ENCODE results near the gene RNF34.
A peak's percentile ranks its signal among the peaks of the same experiment; 100 is the strongest.

RNF34 gene

DNA sequence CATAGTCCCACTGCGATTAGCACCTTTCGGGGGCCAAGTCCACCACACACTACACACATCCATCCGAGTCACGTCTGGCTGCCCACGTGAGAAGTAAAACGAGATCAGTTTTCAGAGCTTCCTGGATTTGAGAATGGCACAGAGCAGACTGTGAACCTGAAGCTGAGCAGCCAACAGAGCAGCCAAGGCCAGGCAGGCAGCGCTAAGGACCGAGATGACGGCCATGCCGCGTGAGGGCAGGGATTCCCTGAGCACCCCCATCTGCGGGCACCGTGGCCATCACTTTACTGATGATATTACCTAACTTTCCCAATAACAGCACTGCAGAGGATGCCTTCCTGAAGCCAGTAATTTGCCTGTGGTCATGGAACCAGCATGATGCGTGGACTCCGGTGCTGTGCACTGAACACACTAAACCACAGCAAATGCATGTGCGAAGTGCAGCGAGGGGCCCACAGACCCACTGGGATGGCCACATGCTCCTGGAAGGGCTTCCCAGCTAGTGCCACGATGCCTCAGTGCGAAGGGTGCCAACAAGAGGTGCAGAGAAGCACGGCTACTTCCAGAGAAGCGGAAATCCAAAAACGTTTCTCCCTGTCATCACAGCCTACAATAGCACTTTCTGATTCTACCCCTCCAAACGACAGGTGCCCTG is 56.0 kb downstream of the RNF34 start:
- no peak overlapping the region for H3K18ac ChIP-seq (ENCODE audit: low read length)
- no peak overlapping the region for H4K5ac ChIP-seq (ENCODE audit: low read length)
- no CpG with 5 or more reads among the region's 23 CpGs for WGBS (ENCODE audit: extremely low coverage, insufficient coverage, low lambda C conversion rate)
- no peak overlapping the region for H2AK5ac ChIP-seq (ENCODE audit: low read length)
- H3K79me2 ChIP-seq (ENCODE audit: control insufficient read depth, insufficient read depth, low read length): peaks cover 39% of the 10 kb centered on the region
- no peak overlapping the region for H3K56ac ChIP-seq (ENCODE audit: low read length)
- H3K4me2 ChIP-seq (ENCODE audit: low read length): no peak overlapping the region
- no peak for DNase-seq
- H3K4me1 ChIP-seq (ENCODE audit: control insufficient read depth, low read depth, low read length): no peaks in the 10 kb centered on the region
- no peak overlapping the region for H3K27ac ChIP-seq (ENCODE audit: low read depth, low read length)
- H4K8ac ChIP-seq (ENCODE audit: low read depth, low read length): no peak overlapping the region
- H2BK120ac ChIP-seq (ENCODE audit: low read depth, low read length): no peak overlapping the region
- H3K23ac ChIP-seq (ENCODE audit: low read length): peak overlapping the region; percentile 92
- H2BK15ac ChIP-seq (replicated peaks; ENCODE audit: low read depth): no peak overlapping the region
- H3K36me3 ChIP-seq (ENCODE audit: control insufficient read depth, insufficient read depth, low read length): no peaks in the 10 kb centered on the region
- H3K4ac ChIP-seq (ENCODE audit: low read depth, low read length): no peak overlapping the region
- no peak overlapping the region for H3K4me3 ChIP-seq (ENCODE audit: low read length)
- H3K27me3 ChIP-seq (ENCODE audit: insufficient read depth, low read length, poor library complexity): no peaks in the 10 kb centered on the region
- H2BK5ac ChIP-seq (ENCODE audit: low read length): no peak overlapping the region
- peaks cover 24% of the 10 kb centered on the region for H3K79me1 ChIP-seq (ENCODE audit: low read length)
- no peak overlapping the region for H3K9ac ChIP-seq (ENCODE audit: low read length)

DNA sequence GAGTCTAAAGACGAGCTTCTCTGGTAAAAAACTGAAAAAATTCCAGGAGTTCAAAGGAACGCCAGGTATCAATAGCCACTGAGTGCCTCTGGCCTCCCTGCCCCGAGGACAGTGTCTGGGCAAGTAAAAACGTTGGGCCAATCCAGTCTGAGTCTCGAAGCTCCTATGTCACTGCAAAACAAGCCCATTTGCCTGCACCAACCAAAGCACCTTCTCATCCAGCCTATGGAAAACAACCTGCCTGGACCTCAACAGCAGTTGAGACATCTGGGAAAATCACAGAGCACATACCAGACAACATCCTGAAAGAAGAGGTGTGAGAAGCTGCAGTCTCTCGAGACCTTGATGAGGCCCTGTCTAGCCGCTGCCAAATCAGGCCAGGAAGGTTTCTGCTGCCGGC is 56.6 kb downstream of the RNF34 start:
- Histone ChIP-seq H2AK5ac (ENCODE audit: low read length) (no peak overlapping the region), H2BK5ac (ENCODE audit: low read length) (no peak overlapping the region), H4K8ac (ENCODE audit: low read depth, low read length) (no peak overlapping the region), H3K4ac (ENCODE audit: low read depth, low read length) (no peak overlapping the region), H2BK120ac (ENCODE audit: low read depth, low read length) (no peak overlapping the region), H3K4me3 (ENCODE audit: low read length) (no peak overlapping the region), H3K18ac (ENCODE audit: low read length) (no peak overlapping the region), H3K27ac (ENCODE audit: low read depth, low read length) (no peak overlapping the region), H3K36me3 (ENCODE audit: control insufficient read depth, insufficient read depth, low read length) (no peaks in the 10 kb centered on the region), H3K56ac (ENCODE audit: low read length) (no peak overlapping the region), H3K23ac (ENCODE audit: low read length) (no peak overlapping the region), H3K27me3 (ENCODE audit: insufficient read depth, low read length, poor library complexity) (no peaks in the 10 kb centered on the region), H3K4me2 (ENCODE audit: low read length) (no peak overlapping the region), H3K79me2 (ENCODE audit: control insufficient read depth, insufficient read depth, low read length) (peaks cover 45% of the 10 kb centered on the region), H3K4me1 (ENCODE audit: control insufficient read depth, low read depth, low read length) (no peaks in the 10 kb centered on the region), H3K79me1 (ENCODE audit: low read length) (peaks cover 28% of the 10 kb centered on the region), H2BK15ac (replicated peaks; ENCODE audit: low read depth) (no peak overlapping the region), H4K5ac (ENCODE audit: low read length) (no peak overlapping the region), H3K9ac (ENCODE audit: low read length) (no peak overlapping the region)
- peak; percentile 82 for DNase-seq
- no CpG with 5 or more reads among the region's 8 CpGs for WGBS (ENCODE audit: extremely low coverage, insufficient coverage, low lambda C conversion rate)

DNA sequence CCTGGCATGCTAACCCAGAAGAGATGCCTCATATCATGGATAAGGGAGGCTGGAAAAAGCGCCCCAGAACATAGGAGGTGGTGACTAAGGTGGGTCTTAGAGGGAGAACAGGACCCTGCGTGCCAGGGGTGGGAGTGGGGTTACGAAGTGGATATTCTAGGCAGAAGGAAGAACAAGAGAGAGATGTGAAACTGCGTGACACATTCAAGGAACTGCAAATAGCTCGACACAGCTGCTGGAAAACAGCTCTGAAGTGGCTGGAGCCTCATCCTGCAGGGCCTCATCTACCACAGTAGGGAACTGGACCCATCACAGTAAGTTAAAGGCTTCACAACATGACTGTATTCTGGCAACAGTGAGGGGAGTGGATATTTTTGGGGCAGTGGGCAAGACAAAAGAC is 61.1 kb downstream of the RNF34 start:
- DNase-seq: no peak
- H3K23ac ChIP-seq (ENCODE audit: low read length): no peak overlapping the region
- H3K9ac ChIP-seq (ENCODE audit: low read length): no peak overlapping the region
- H3K4me2 ChIP-seq (ENCODE audit: low read length): no peak overlapping the region
- H4K8ac ChIP-seq (ENCODE audit: low read depth, low read length): no peak overlapping the region
- no peaks in the 10 kb centered on the region for H3K27me3 ChIP-seq (ENCODE audit: insufficient read depth, low read length, poor library complexity)
- H3K56ac ChIP-seq (ENCODE audit: low read length): no peak overlapping the region
- H3K79me1 ChIP-seq (ENCODE audit: low read length): peaks cover 34% of the 10 kb centered on the region
- H3K4ac ChIP-seq (ENCODE audit: low read depth, low read length): no peak overlapping the region
- H3K18ac ChIP-seq (ENCODE audit: low read length): no peak overlapping the region
- H2BK15ac ChIP-seq (replicated peaks; ENCODE audit: low read depth): no peak overlapping the region
- H3K27ac ChIP-seq (ENCODE audit: low read depth, low read length): no peak overlapping the region
- H2AK5ac ChIP-seq (ENCODE audit: low read length): no peak overlapping the region
- no peak overlapping the region for H2BK120ac ChIP-seq (ENCODE audit: low read depth, low read length)
- peaks cover 5% of the 10 kb centered on the region for H3K4me1 ChIP-seq (ENCODE audit: control insufficient read depth, low read depth, low read length)
- H3K4me3 ChIP-seq (ENCODE audit: low read length): no peak overlapping the region
- H4K5ac ChIP-seq (ENCODE audit: low read length): no peak overlapping the region
- peaks cover 56% of the 10 kb centered on the region for H3K79me2 ChIP-seq (ENCODE audit: control insufficient read depth, insufficient read depth, low read length)
- no peaks in the 10 kb centered on the region for H3K36me3 ChIP-seq (ENCODE audit: control insufficient read depth, insufficient read depth, low read length)
- no CpG with 5 or more reads among the region's 5 CpGs for WGBS (ENCODE audit: extremely low coverage, insufficient coverage, low lambda C conversion rate)
- H2BK5ac ChIP-seq (ENCODE audit: low read length): no peak overlapping the region

DNA sequence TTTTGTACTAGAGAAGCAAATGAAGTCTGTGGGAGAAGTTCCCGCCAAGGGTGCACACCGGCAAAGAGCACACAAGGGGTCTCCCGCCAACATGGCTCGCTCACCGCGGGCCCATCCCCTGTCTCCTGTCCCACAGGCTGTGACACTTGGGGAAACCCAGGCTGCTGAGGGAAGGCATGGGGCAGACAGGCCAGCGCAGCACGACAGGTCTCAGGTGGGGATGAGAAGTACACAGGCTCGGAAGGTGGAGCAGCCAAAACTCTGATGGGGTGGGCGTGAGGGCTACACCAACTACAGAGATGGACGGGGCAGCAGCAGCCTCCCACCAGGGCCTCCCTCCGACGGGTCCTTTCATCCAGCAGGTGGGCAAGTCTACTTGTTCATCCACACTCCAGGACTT is 64.4 kb downstream of the RNF34 start:
- no peaks in the 10 kb centered on the region for H3K36me3 ChIP-seq (ENCODE audit: control insufficient read depth, insufficient read depth, low read length)
- H3K4me3 ChIP-seq (ENCODE audit: low read length): no peak overlapping the region
- H2AK5ac ChIP-seq (ENCODE audit: low read length): no peak overlapping the region
- no peak overlapping the region for H3K23ac ChIP-seq (ENCODE audit: low read length)
- no peak for DNase-seq
- no peak overlapping the region for H3K18ac ChIP-seq (ENCODE audit: low read length)
- H2BK15ac ChIP-seq (replicated peaks; ENCODE audit: low read depth): no peak overlapping the region
- no peaks in the 10 kb centered on the region for H3K27me3 ChIP-seq (ENCODE audit: insufficient read depth, low read length, poor library complexity)
- H3K56ac ChIP-seq (ENCODE audit: low read length): no peak overlapping the region
- peaks cover 42% of the 10 kb centered on the region for H3K79me2 ChIP-seq (ENCODE audit: control insufficient read depth, insufficient read depth, low read length)
- H4K5ac ChIP-seq (ENCODE audit: low read length): no peak overlapping the region
- WGBS (ENCODE audit: extremely low coverage, insufficient coverage, low lambda C conversion rate): no CpG with 5 or more reads among the region's 13 CpGs
- no peak overlapping the region for H4K8ac ChIP-seq (ENCODE audit: low read depth, low read length)
- no peak overlapping the region for H3K9ac ChIP-seq (ENCODE audit: low read length)
- H2BK5ac ChIP-seq (ENCODE audit: low read length): no peak overlapping the region
- no peak overlapping the region for H3K4ac ChIP-seq (ENCODE audit: low read depth, low read length)
- peaks cover 26% of the 10 kb centered on the region for H3K79me1 ChIP-seq (ENCODE audit: low read length)
- no peak overlapping the region for H2BK120ac ChIP-seq (ENCODE audit: low read depth, low read length)
- peaks cover 7% of the 10 kb centered on the region for H3K4me1 ChIP-seq (ENCODE audit: control insufficient read depth, low read depth, low read length)
- H3K27ac ChIP-seq (ENCODE audit: low read depth, low read length): no peak overlapping the region
- H3K4me2 ChIP-seq (ENCODE audit: low read length): no peak overlapping the region

DNA sequence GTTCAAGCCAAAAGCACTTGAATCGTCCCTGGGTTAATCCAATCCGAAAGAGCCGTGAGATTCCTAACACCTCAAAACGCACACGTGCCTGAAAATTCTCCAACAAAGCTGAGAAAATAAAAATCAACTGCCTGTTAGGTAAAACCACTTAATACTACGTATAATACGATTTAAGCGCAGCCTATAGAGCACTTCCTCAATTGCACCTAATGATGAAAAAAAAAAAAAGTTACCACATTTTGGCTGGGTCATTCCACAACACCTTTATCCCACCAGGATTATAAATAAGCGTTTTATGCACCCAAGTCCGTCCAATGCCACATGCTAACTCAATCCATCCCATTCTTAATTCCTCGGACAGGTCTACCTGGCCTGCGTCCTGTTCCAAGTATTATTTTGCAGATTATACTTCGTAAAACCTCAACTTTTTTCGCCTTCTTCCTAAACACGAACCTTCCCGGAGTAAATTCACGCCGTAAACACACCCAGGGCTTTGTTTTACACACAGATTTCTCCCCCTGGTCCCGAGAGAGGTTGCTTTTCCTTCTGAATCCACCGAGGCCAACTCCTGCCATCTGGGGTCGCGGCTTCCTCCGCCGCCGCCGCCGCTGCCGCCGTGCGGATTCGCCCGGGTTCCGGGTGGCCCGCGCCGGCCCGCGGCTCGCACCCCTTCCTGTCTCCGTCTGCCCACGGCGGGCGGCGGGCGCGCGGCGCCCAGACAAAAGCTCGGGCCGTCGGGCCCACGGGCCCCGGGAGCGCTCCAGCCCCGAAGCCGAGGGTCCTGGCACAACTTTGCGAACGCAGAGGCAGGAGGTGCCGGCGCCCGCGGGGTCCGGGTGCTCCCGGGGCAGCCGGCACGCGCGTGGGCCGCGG is 66.2 kb downstream of the RNF34 start:
- whole genome bisulfite sequencing (ENCODE audit: extremely low coverage, insufficient coverage, low lambda C conversion rate): no CpG with 5 or more reads among the region's 70 CpGs
- H3K18ac ChIP-seq (ENCODE audit: low read length): peak overlapping the region; percentile 86
- H3K9ac ChIP-seq (ENCODE audit: low read length): peak overlapping the region; percentile 74
- H3K23ac ChIP-seq (ENCODE audit: low read length): peak overlapping the region; percentile 97
- peak overlapping the region; percentile 73 for H3K4me2 ChIP-seq (ENCODE audit: low read length)
- H3K79me1 ChIP-seq (ENCODE audit: low read length): peaks cover 21% of the 10 kb centered on the region
- peaks cover 7% of the 10 kb centered on the region for H3K4me1 ChIP-seq (ENCODE audit: control insufficient read depth, low read depth, low read length)
- H2AK5ac ChIP-seq (ENCODE audit: low read length): no peak overlapping the region
- H3K79me2 ChIP-seq (ENCODE audit: control insufficient read depth, insufficient read depth, low read length): peaks cover 32% of the 10 kb centered on the region
- no peak overlapping the region for H2BK5ac ChIP-seq (ENCODE audit: low read length)
- no peak overlapping the region for H3K27ac ChIP-seq (ENCODE audit: low read depth, low read length)
- H3K27me3 ChIP-seq (ENCODE audit: insufficient read depth, low read length, poor library complexity): no peaks in the 10 kb centered on the region
- no peak overlapping the region for H2BK15ac ChIP-seq (replicated peaks; ENCODE audit: low read depth)
- no peak for DNase-seq
- H4K8ac ChIP-seq (ENCODE audit: low read depth, low read length): no peak overlapping the region
- no peak overlapping the region for H2BK120ac ChIP-seq (ENCODE audit: low read depth, low read length)
- H3K56ac ChIP-seq (ENCODE audit: low read length): peak overlapping the region; percentile 84
- peak overlapping the region; percentile 54 for H3K4me3 ChIP-seq (ENCODE audit: low read length)
- no peak overlapping the region for H4K5ac ChIP-seq (ENCODE audit: low read length)
- no peaks in the 10 kb centered on the region for H3K36me3 ChIP-seq (ENCODE audit: control insufficient read depth, insufficient read depth, low read length)
- H3K4ac ChIP-seq (ENCODE audit: low read depth, low read length): no peak overlapping the region
